ENCODE measurements around the gene ACP1. TPM values are rescaled to one million over a fixed set of nuclear protein-coding genes. Genes with fewer than 3 reads are reported as not detected.

Gene ACP1
- total RNA-seq, 1 donor, result 71.7 TPM

GRCh38 chr2:231521-232185, 33.1 kb upstream of the ACP1 start:
- TF ChIP-seq CTCF (IDR thresholded peaks at IDR 0.05; ENCODE audit: insufficient read depth, low read depth, low read length), result no peak
- DNase-seq (ENCODE audit: low read depth), result no peak
- H3K4me3 ChIP-seq (ENCODE audit: low read depth, low read length), result no peak overlapping the region

GRCh38 chr2:233030-233429, 31.7 kb upstream of the ACP1 start:
- no peak overlapping the region for H3K4me3 ChIP-seq (ENCODE audit: low read depth, low read length)
- TF ChIP-seq CTCF (IDR thresholded peaks at IDR 0.05; ENCODE audit: insufficient read depth, low read depth, low read length), result no peak
- no peak for DNase-seq (ENCODE audit: low read depth)

- DNase-seq (ENCODE audit: low read depth), result no peak
- no peak for TF ChIP-seq CTCF (IDR thresholded peaks at IDR 0.05; ENCODE audit: insufficient read depth, low read depth, low read length)
- no peak overlapping the region for H3K4me3 ChIP-seq (ENCODE audit: low read depth, low read length)
These were observed 30.3 kb upstream of the ACP1 start for GRCh38 chr2:234421-234820.

- DNase-seq (ENCODE audit: low read depth), result no peak
- no peak for TF ChIP-seq CTCF (IDR thresholded peaks at IDR 0.05; ENCODE audit: insufficient read depth, low read depth, low read length)
- no peak overlapping the region for H3K4me3 ChIP-seq (ENCODE audit: low read depth, low read length)
These were observed 27.7 kb upstream of the ACP1 start for GRCh38 chr2:236993-237539.

- no peak overlapping the region for H3K4me3 ChIP-seq (ENCODE audit: low read depth, low read length)
- TF ChIP-seq CTCF (IDR thresholded peaks at IDR 0.05; ENCODE audit: insufficient read depth, low read depth, low read length), result no peak
- DNase-seq (ENCODE audit: low read depth), result no peak
These were observed 26.9 kb upstream of the ACP1 start for GRCh38 chr2:237878-238277.

GRCh38 chr2:238431-238830, 26.3 kb upstream of the ACP1 start:
- H3K4me3 ChIP-seq (ENCODE audit: low read depth, low read length), result no peak overlapping the region
- no peak for DNase-seq (ENCODE audit: low read depth)
- TF ChIP-seq CTCF (IDR thresholded peaks at IDR 0.05; ENCODE audit: insufficient read depth, low read depth, low read length), result no peak

GRCh38 chr2:238869-239268, 25.9 kb upstream of the ACP1 start:
- no peak for TF ChIP-seq CTCF (IDR thresholded peaks at IDR 0.05; ENCODE audit: insufficient read depth, low read depth, low read length)
- no peak overlapping the region for H3K4me3 ChIP-seq (ENCODE audit: low read depth, low read length)
- DNase-seq (ENCODE audit: low read depth), result no peak

Measured in fibroblast of villous mesenchyme (primary cell).